ENCODE data around the gene UBE2I.
"Not testable (repeated sequence)": the region's sequence is repeated elsewhere in the genome, so short reads cannot be mapped to it uniquely, and the experiment has no call there.

The UBE2I gene

DNA sequence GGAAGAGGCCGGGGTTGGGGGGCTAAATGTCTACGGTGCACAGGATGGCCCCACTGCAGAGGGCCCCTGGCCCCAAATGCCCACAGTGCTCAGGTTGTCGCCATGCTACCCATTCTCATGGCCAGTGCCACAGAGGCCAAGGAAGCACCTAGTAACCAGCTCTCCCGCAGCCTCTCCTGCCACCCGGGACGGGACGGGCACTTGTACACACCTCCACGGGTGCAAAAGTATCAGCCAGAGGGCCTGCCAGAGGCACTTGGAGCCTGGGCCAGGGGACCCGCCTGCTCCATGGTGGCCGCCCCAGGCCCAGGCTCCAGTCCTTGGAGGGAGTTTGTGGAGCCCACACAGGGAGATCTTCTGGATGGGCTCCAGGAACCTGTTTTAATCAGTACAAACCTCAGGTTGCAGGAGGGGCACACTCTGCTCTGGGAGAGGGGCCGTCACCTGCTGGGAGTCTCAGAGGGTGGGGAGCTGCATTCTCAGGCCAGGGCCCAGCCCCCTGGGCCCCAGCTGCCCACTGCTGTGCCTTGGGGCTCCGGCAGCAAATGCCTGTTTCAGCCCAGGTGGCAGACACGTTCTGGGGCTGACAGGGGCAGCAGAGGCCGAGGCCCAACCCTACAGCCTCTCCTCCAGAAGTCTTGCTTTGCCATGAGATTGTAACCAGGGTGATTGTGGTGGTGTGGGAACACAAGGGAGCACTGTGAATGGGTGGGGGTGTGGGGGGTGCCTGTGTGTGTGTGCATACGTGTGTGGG lies 45.7 kb upstream of the UBE2I start:
- TF ChIP-seq, protein P1, sequence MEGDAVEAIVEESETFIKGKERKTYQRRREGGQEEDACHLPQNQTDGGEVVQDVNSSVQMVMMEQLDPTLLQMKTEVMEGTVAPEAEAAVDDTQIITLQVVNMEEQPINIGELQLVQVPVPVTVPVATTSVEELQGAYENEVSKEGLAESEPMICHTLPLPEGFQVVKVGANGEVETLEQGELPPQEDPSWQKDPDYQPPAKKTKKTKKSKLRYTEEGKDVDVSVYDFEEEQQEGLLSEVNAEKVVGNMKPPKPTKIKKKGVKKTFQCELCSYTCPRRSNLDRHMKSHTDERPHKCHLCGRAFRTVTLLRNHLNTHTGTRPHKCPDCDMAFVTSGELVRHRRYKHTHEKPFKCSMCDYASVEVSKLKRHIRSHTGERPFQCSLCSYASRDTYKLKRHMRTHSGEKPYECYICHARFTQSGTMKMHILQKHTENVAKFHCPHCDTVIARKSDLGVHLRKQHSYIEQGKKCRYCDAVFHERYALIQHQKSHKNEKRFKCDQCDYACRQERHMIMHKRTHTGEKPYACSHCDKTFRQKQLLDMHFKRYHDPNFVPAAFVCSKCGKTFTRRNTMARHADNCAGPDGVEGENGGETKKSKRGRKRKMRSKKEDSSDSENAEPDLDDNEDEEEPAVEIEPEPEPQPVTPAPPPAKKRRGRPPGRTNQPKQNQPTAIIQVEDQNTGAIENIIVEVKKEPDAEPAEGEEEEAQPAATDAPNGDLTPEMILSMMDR (IDR thresholded peaks at IDR 0.05; ENCODE audit: extremely low read depth, missing control alignments) = no peak
- no peak for DNase-seq (ENCODE audit: low spot score)

DNA sequence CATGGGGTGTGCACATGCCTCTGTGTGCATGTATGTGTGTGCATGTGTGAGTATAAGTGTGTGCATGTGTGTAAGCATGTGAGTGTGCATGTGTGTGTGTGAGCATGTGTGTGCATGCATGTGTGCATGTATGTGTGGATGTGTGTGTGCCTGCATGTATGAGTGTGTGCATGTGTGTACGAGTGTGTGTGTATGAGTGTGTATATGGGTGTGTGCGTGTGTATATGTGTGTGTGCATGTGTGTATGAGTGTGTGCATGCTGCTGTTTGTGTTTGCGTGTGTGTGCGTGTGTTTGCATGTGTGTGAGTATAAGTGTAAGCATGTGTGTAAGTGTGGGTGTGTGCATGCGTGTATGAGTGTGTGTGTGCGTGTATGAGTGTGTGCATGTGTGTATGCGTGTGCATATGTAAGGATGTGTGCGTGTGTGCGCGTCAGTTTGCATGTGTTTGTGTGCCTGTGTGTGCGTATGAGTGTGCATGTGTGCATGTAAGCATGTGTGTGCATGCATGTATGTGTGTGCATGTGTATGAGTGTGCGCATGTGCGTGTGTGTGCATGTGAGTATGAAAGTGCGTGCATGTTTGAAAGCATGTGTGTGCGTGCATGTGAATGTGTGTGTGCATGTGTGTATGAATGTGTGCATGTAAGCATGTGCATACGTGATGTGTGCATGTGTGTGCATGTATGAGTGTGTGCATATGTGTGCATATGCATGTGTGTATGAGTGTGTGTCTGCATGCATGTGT lies 44.9 kb upstream of the UBE2I start:
- no peak for DNase-seq (ENCODE audit: low spot score)
- TF ChIP-seq, protein P1 (IDR thresholded peaks at IDR 0.05; ENCODE audit: extremely low read depth, missing control alignments) = no peak

DNA sequence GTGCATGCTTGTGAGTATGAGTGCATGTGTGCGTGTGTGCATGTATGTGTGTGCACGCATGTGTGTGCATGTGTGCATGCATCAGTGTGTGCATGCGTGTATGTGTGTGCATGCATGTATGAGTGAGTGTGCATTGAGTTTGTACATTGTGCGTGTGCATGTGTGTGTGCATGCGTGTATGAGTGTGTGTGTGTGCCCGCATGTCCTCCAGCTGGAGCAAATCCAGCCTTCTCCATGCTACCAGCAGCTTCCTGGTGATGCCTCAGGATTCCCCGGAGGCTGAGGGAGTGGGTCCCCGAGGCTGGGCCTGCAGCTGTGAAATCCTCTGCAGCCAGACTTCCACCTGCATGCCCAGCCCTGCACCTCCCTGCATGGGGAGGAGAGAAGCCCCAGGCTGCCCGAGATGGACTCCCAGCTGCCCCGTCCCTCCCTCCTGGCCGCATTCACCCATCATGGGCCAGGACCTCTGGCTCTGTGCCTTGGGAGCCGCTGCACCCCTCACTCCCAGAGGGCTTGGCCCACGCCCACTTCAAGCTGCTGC lies 44.3 kb upstream of the UBE2I start:
- no peak for DNase-seq (ENCODE audit: low spot score)
- TF ChIP-seq, protein P1 (IDR thresholded peaks at IDR 0.05; ENCODE audit: extremely low read depth, missing control alignments) = no peak

- no peak for DNase-seq (ENCODE audit: low spot score)
Measured at GRCh38 chr16:1265826-1266225, 43.6 kb upstream of the UBE2I start.

GRCh38 chr16:1269418-1269817 lies 40.0 kb upstream of the UBE2I start:
- DNase-seq (ENCODE audit: low spot score) = not testable (repeated sequence)

More at GRCh38 chr16:1265826-1266225, 43.6 kb upstream of the UBE2I start:
- TF ChIP-seq, protein P1 (IDR thresholded peaks at IDR 0.05; ENCODE audit: extremely low read depth, missing control alignments) = no peak

GRCh38 chr16:1271380-1271723 lies 38.1 kb upstream of the UBE2I start:
- no peak for DNase-seq (ENCODE audit: low spot score)

GRCh38 chr16:1271724-1272413 lies 37.6 kb upstream of the UBE2I start:
- DNase-seq (ENCODE audit: low spot score) = not testable (repeated sequence)

More at GRCh38 chr16:1271380-1271723, 38.1 kb upstream of the UBE2I start:
- TF ChIP-seq, protein P1 (IDR thresholded peaks at IDR 0.05; ENCODE audit: extremely low read depth, missing control alignments) = no peak

Measured in GM20000 (cell line).